ENCODE data around the gene OR1B1. TPM values are rescaled to one million over a fixed set of nuclear protein-coding genes. Genes with fewer than 3 reads are reported as not detected.
A peak's percentile ranks its signal among the peaks of the same experiment; 100 is the strongest.

Gene OR1B1
- total RNA-seq (2021): not detected in 2 replicates
- percentile 29 among the genes with signal in this experiment for Bru-seq, nascent RNA
- BruChase-seq, experiment 1, labeled RNA remaining after a 2-hour chase: percentile 29 among the genes with signal in this experiment
- not detected for BruChase-seq, experiment 2, labeled RNA remaining after a 6-hour chase
- long read RNA-seq: 0 reads

DNA sequence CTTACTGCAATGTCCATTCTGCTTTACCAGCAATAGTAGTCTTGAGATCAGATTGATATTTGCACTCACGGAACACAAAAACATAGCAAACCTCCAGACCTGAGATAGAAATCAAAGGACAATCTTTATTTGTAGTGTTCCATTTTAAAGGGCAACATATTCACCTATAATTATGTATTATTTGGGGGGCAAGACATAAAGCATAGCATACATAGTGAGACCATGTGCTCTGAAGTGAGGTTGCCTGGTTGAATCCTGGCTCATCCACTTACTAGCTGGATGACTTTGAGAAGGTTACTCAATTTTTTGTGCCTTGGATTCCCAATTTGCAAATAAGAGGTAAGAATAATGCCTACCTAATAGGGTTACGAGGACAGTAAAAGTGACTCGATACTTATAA, at the start of gene OR1B1:
Gene OR1B1 (minus strand): TSS at position 101 of the 400 bp plus-strand sequence.
- TF ChIP-seq, protein P1, sequence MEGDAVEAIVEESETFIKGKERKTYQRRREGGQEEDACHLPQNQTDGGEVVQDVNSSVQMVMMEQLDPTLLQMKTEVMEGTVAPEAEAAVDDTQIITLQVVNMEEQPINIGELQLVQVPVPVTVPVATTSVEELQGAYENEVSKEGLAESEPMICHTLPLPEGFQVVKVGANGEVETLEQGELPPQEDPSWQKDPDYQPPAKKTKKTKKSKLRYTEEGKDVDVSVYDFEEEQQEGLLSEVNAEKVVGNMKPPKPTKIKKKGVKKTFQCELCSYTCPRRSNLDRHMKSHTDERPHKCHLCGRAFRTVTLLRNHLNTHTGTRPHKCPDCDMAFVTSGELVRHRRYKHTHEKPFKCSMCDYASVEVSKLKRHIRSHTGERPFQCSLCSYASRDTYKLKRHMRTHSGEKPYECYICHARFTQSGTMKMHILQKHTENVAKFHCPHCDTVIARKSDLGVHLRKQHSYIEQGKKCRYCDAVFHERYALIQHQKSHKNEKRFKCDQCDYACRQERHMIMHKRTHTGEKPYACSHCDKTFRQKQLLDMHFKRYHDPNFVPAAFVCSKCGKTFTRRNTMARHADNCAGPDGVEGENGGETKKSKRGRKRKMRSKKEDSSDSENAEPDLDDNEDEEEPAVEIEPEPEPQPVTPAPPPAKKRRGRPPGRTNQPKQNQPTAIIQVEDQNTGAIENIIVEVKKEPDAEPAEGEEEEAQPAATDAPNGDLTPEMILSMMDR (conservative IDR thresholded peaks at IDR 0.05; ENCODE audit: low read depth, low read length): no peak
- TF ChIP-seq EZH2 (IDR thresholded peaks at IDR 0.05; ENCODE audit: borderline replicate concordance, low read depth, low read length, poor library complexity, severe bottlenecking): no peak
- Histone ChIP-seq H3K4me3 (ENCODE audit: low read depth, low read length, poor library complexity, severe bottlenecking) (no peak within 1 kb of the TSS), H3K9me3 (ENCODE audit: low read depth, low read length, poor library complexity, severe bottlenecking) (no peaks in the 10 kb centered on the region), H3K4me1 (ENCODE audit: insufficient read depth, low read length, poor library complexity, severe bottlenecking) (no peaks in the 10 kb centered on the region), H3K36me3 (ENCODE audit: insufficient read depth, low read length, poor library complexity, severe bottlenecking) (no peaks in the 10 kb centered on the region), H3K27me3 (replicated peaks; ENCODE audit: insufficient read depth, low read depth, low read length, poor library complexity) (peaks cover 49% of the 10 kb centered on the region), H3K27ac (ENCODE audit: low read depth, low read length, poor library complexity, severe bottlenecking) (no peak within 1 kb of the TSS)
- intact Hi-C loops (cut with micrococcal nuclease; ENCODE audit: unreplicated experiment): no loop called here
- ChIA-PET CTCF (no interaction called here), POLR2A (ENCODE audit: low non-redundant PET) (interaction anchor here (0.6 kb wide), 1 partner anchor 14 kb away, joined by 5 read pairs; no protein-coding TSS in a partner anchor)
- no peak for DNase-seq (ENCODE audit: low spot score)
- no TSS peak for BruUV-seq (replicated peaks)

DNA sequence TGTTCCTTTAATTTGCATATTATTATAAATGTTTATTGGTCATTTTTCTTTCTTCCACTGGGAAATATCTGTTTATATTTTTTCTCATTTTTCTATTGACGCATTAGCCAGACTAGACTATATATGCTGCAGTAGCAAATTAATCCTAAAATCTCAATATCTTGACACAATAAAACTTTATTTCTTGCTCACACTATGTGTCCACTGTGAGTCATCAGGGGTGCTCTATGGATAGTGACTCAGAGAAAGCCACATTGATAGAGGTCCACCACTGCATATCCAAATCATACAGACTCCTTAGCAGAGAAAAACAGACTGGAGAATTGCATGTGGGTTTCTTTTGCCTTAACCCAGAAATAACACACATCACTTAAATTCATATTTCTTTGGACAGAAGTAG, 38.3 kb upstream of the OR1B1 start:
- BruUV-seq (replicated peaks): no TSS peak
- no peaks in the 10 kb centered on the region for H3K36me3 ChIP-seq (ENCODE audit: insufficient read depth, low read length, poor library complexity, severe bottlenecking)
- H3K4me1 ChIP-seq (ENCODE audit: insufficient read depth, low read length, poor library complexity, severe bottlenecking): no peaks in the 10 kb centered on the region
- H3K27ac ChIP-seq (ENCODE audit: low read depth, low read length, poor library complexity, severe bottlenecking): no peak overlapping the region
- ChIA-PET POLR2A (ENCODE audit: low non-redundant PET) (no interaction called here), CTCF (no interaction called here)
- DNase-seq (ENCODE audit: low spot score): no peak
- H3K9me3 ChIP-seq (ENCODE audit: low read depth, low read length, poor library complexity, severe bottlenecking): peaks cover 5% of the 10 kb centered on the region
- H3K4me3 ChIP-seq (ENCODE audit: low read depth, low read length, poor library complexity, severe bottlenecking): no peak overlapping the region
- intact Hi-C loops (cut with micrococcal nuclease; ENCODE audit: unreplicated experiment): no loop called here
- TF ChIP-seq EZH2 (IDR thresholded peaks at IDR 0.05; ENCODE audit: borderline replicate concordance, low read depth, low read length, poor library complexity, severe bottlenecking): no peak
- TF ChIP-seq, protein P1 (conservative IDR thresholded peaks at IDR 0.05; ENCODE audit: low read depth, low read length): no peak
- H3K27me3 ChIP-seq (replicated peaks; ENCODE audit: insufficient read depth, low read depth, low read length, poor library complexity): peaks cover 6% of the 10 kb centered on the region

DNA sequence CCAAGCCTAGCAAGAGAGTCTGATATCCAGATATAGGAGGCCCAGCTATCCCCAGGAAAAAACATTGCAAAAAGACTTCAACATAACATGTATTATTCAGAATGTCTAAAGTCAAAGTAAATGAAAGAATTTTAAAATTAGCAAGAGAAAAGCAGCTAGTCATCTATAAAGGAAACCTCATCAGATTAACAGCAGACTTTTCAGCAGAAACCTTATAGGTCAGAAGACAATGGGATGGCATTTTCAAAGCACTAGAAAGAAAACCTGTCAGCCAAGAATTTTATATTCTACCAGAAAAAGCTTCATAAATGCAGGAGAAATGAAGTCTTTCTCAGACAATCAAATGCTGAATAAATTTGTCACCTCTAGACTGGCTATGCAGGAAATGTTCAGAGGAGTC, 27.4 kb upstream of the OR1B1 start:
- no TSS peak for BruUV-seq (replicated peaks)
- Histone ChIP-seq H3K36me3 (ENCODE audit: insufficient read depth, low read length, poor library complexity, severe bottlenecking) (no peaks in the 10 kb centered on the region), H3K27ac (ENCODE audit: low read depth, low read length, poor library complexity, severe bottlenecking) (no peak overlapping the region), H3K27me3 (replicated peaks; ENCODE audit: insufficient read depth, low read depth, low read length, poor library complexity) (peaks cover 23% of the 10 kb centered on the region), H3K4me1 (ENCODE audit: insufficient read depth, low read length, poor library complexity, severe bottlenecking) (no peaks in the 10 kb centered on the region), H3K9me3 (ENCODE audit: low read depth, low read length, poor library complexity, severe bottlenecking) (peaks cover 8% of the 10 kb centered on the region), H3K4me3 (ENCODE audit: low read depth, low read length, poor library complexity, severe bottlenecking) (no peak overlapping the region)
- intact Hi-C loops (cut with micrococcal nuclease; ENCODE audit: unreplicated experiment): no loop called here
- CTCF ChIA-PET: no interaction called here
- DNase-seq (ENCODE audit: low spot score): no peak
- TF ChIP-seq EZH2 (IDR thresholded peaks at IDR 0.05; ENCODE audit: borderline replicate concordance, low read depth, low read length, poor library complexity, severe bottlenecking): no peak
- TF ChIP-seq, protein P1 (conservative IDR thresholded peaks at IDR 0.05; ENCODE audit: low read depth, low read length): no peak
- POLR2A ChIA-PET (ENCODE audit: low non-redundant PET): no interaction called here
